GM12878 (cell line): Measurements from ENCODE around the gene PCLAF. TPM values are rescaled to one million over a fixed set of nuclear protein-coding genes. Genes with fewer than 3 reads are reported as not detected.

Experiments used
- ATAC-seq: fragments of 200-7000 bp; cut with Tn5 transposase; 3 replicates; pipeline ENCODE4 v1.9.1; 2020; ENCODE audit warnings: mild to moderate bottlenecking, moderate library complexity
- BruUV-seq: library from RNA; stranded (reverse); fragments of 400-500 nt; replicated peaks from 2 replicates; lab custom pipeline; 2021; lab: Mats Ljungman, UMichigan
- CTCF ChIA-PET: fragments of 300-600 bp; sonication (Branson Sonifier 250); formaldehyde crosslinking; extraction: SDS; loops from one replicate; lab custom pipeline; 2021; ENCODE audit warnings: inconsistent platforms; lab: Yijun Ruan, JAX
- POLR2A ChIA-PET: fragments of 350-600 bp; formaldehyde crosslinking; extraction: SDS; loops from one replicate; lab custom pipeline; 2021; ENCODE audit warnings: inconsistent platforms; lab: Charles Lee
- RAD21 ChIA-PET: fragments of 300-600 bp; sonication (Branson Sonifier 250); formaldehyde crosslinking; loops from one replicate; lab custom pipeline; 2023; ENCODE audit warnings: antibody characterized with exemption; ENCODE audit not compliant: unreplicated experiment; lab: Charles Lee
- SMC1A ChIA-PET: fragments of 300-600 bp; sonication (Branson Sonifier 250); formaldehyde crosslinking; loops from one replicate; lab custom pipeline; 2023; ENCODE audit not compliant: unreplicated experiment, uncharacterized antibody; lab: Charles Lee
- DNase-seq: peaks from one replicate; pipeline ENCODE4 v3.0.0-alpha.2; 2011; ENCODE audit warnings: low read depth, low spot score
- FAIRE-seq: peaks from 3 replicates; lab custom pipeline; 2011; peaks lifted over from hg19 to GRCh38; lab: Jason Lieb, UNC
- H2AFZ ChIP-seq: 2 replicates; pipeline ENCODE4 v1.6.0; 2011; ENCODE audit warnings: low read depth, low read length, control low read depth; ENCODE audit not compliant: control insufficient read depth
- H3K27ac ChIP-seq: 2 replicates; pipeline ENCODE4 v1.5.1; 2011; ENCODE audit warnings: control low read depth; ENCODE audit not compliant: control insufficient read depth, insufficient read depth
- H3K27me3 ChIP-seq, 2 experiments: replicated peaks in 1 of 2; 2 replicates each; pipeline versions ENCODE4 v1.6.0 to v1.6.1; 2011; ENCODE audit warnings: low read length in 1 of 2; ENCODE audit not compliant: control insufficient read depth in 2 of 2, insufficient read depth in 2 of 2
- H3K36me3 ChIP-seq, 2 experiments: 2 replicates each; pipeline ENCODE4 v1.5.1; 2011; ENCODE audit warnings: low read length in 1 of 2; ENCODE audit not compliant: control insufficient read depth in 2 of 2, insufficient read depth in 2 of 2
- H3K4me1 ChIP-seq: 2 replicates; pipeline ENCODE4 v1.6.1; 2011; ENCODE audit warnings: mild to moderate bottlenecking, low read length, moderate library complexity, mixed read lengths; ENCODE audit not compliant: control insufficient read depth, insufficient read depth
- H3K4me2 ChIP-seq: 2 replicates; pipeline ENCODE4 v1.6.0; 2011; ENCODE audit warnings: control low read depth; ENCODE audit not compliant: control insufficient read depth, insufficient read depth
- H3K4me3 ChIP-seq: fragments of 200-600 bp; sonication (generic); 2 replicates; pipeline ENCODE4 v1.5.1; 2016
- H3K79me2 ChIP-seq: 2 replicates; pipeline ENCODE4 v1.6.0; 2011; ENCODE audit warnings: low read length; ENCODE audit not compliant: control insufficient read depth, insufficient read depth
- H3K9ac ChIP-seq: 2 replicates; pipeline ENCODE4 v1.8.0; 2011; ENCODE audit warnings: low read length, control low read depth, mixed read lengths; ENCODE audit not compliant: control insufficient read depth, insufficient read depth
- H3K9me3 ChIP-seq: replicated peaks from 3 replicates; pipeline ENCODE4 v1.5.1; 2011; ENCODE audit warnings: mild to moderate bottlenecking, low read length; ENCODE audit not compliant: control insufficient read depth, insufficient read depth
- H4K20me1 ChIP-seq: 2 replicates; pipeline ENCODE4 v1.6.0; 2011; ENCODE audit not compliant: control insufficient read depth, insufficient read depth
- ATF3 ChIP-seq: IDR thresholded peaks from 2 replicates; pipeline ENCODE4 v1.6.1; 2011; ENCODE audit warnings: low read depth, mild to moderate bottlenecking, low read length, moderate library complexity, borderline replicate concordance; ENCODE audit errors: extremely low read depth
- CBX3 ChIP-seq: fragments of 200-600 bp; sonication (generic); IDR thresholded peaks from 2 replicates; pipeline ENCODE4 v1.6.1; 2016; ENCODE audit warnings: low read depth, borderline replicate concordance
- E2F8 ChIP-seq: fragments of 450-650 bp; IDR thresholded peaks from 2 replicates; pipeline ENCODE4 v1.6.1; 2018; ENCODE audit warnings: mild to moderate bottlenecking, low read depth, moderate library complexity; ENCODE audit not compliant: partially characterized antibody
- HDGF ChIP-seq: fragments of 450-650 bp; IDR thresholded peaks from 2 replicates; pipeline ENCODE4 v1.6.1; 2016; ENCODE audit warnings: antibody characterized with exemption
- IKZF2 ChIP-seq, 2 experiments: fragments of 450-650 bp; IDR thresholded peaks; 2 replicates each; pipeline ENCODE4 v1.6.1; 2017; ENCODE audit warnings: mild to moderate bottlenecking in 2 of 2, moderate library complexity in 2 of 2
- KDM1A ChIP-seq: fragments of 200-600 bp; sonication (generic); IDR thresholded peaks from 2 replicates; pipeline ENCODE4 v1.6.1; 2016; ENCODE audit warnings: borderline replicate concordance
- LARP7 ChIP-seq: fragments of 450-650 bp; IDR thresholded peaks from 2 replicates; pipeline ENCODE4 v1.6.1; 2017; ENCODE audit warnings: mild to moderate bottlenecking
- RB1 ChIP-seq: fragments of 450-650 bp; formaldehyde crosslinking; IDR thresholded peaks from 2 replicates; pipeline ENCODE4 v1.6.1; 2017; ENCODE audit warnings: mild to moderate bottlenecking, borderline replicate concordance
- ZNF24 ChIP-seq: fragments of 450-650 bp; IDR thresholded peaks from 2 replicates; pipeline ENCODE4 v1.6.1; 2017; ENCODE audit warnings: antibody characterized with exemption, mild to moderate bottlenecking
- WGBS: methylation state at CpG from one replicate; pipeline ENCODE4 v1.1.6; 2016; ENCODE audit warnings: low lambda C conversion rate; ENCODE audit not compliant: insufficient replicate concordance, insufficient coverage; ENCODE audit errors: missing lambda C conversion rate; 5-methylcytosine and 5-hydroxymethylcytosine counted together
- in situ Hi-C: fragments of 300-500 bp; cut with MboI; formaldehyde crosslinking; loops from 9 replicates; pipeline ENCODE4 v1.14.3; 2018; ENCODE audit warnings: mixed read lengths
- intact Hi-C: fragments of 100-400 bp; cut with micrococcal nuclease; formaldehyde crosslinking; loops from one replicate; pipeline ENCODE4 v1.14.2; 2022; ENCODE audit not compliant: unreplicated experiment
- polyA plus RNA-seq, 11 experiments: library from polyadenylated mRNA; depleted of rRNA in 4 of 11; unstranded in 6 of 11; stranded (reverse) in 5 of 11; fragments of >200 nt; fragmentation: Nextera tagmentation in 4 of 11; fragmentation: Illumina TruSeq in 1 of 11; extraction: Ambion mirVana in 4 of 11; extraction: Trizol in 1 of 11; gene quantifications; 1 replicate in 1 of 11; 2 replicates in 10 of 11; pipeline versions ENCODE4 v1.2.1 to v1.2.3, GENCODE V29; 2011 to 2016; ENCODE audit warnings: inconsistent platforms in 2 of 11, missing spikeins in 2 of 11, low read depth in 1 of 11
- total RNA-seq, 4 experiments: library from RNA; depleted of rRNA in 3 of 4; stranded (reverse); fragments of >200 nt in 3 of 4; fragmentation: Illumina TruSeq in 1 of 4; extraction: Trizol in 1 of 4; gene quantifications; 2 replicates each; pipeline versions ENCODE4 v1.2.1 to v1.2.3, GENCODE V29; 2013 to 2021

Gene PCLAF
- total and polyA plus RNA-seq, 10 of the 15 experiments (the other 5 are each of a cell fraction or from before 2014, with no cell fraction given), result 79.0 to 627 (median 343) TPM

GRCh38 chr15:64324165-64324877 is 56.9 kb downstream of the PCLAF start:
- ChIA-PET CTCF (no interaction called here), RAD21 (no interaction called here)
- H3K36me3 ChIP-seq, result no peaks in the 10 kb centered on the region; a peak in 1 of 4 replicates
- no peak overlapping the region for H3K9ac ChIP-seq
- H3K27me3 ChIP-seq, result no peaks in the 10 kb centered on the region
- FAIRE-seq, result no peak
- no peak overlapping the region for H3K4me2 ChIP-seq
- in situ Hi-C loops, result no loop called here
- no peak overlapping the region for H3K27ac ChIP-seq
- TF ChIP-seq CBX3 (no peak), RB1 (no peak), LARP7 (no peak), IKZF2 (IDR thresholded peaks at IDR 0.05) (no peak), HDGF (no peak), KDM1A (no peak), ZNF24 (no peak), E2F8 (no peak), ATF3 (no peak)
- TF ChIP-seq, all 136 proteins: peak for 0
- H4K20me1 ChIP-seq, result no peaks in the 10 kb centered on the region
- ChIA-PET POLR2A (interaction anchor here (1.6 kb wide), 1 partner anchor 8 kb away, joined by 5 read pairs; no protein-coding TSS in a partner anchor), SMC1A (interaction anchor here (1.3 to 1.6 kb wide), 3 partner anchors 8 to 135 kb away, joined by 3 to 5 read pairs (median 3); no protein-coding TSS in a partner anchor)
- no peak overlapping the region for H3K4me3 ChIP-seq
- ATAC-seq, result no peak
- peaks cover 3% of the 10 kb centered on the region for H3K79me2 ChIP-seq
- intact Hi-C loops, result no loop called here
- no peaks in the 10 kb centered on the region for H3K9me3 ChIP-seq
- H2AFZ ChIP-seq, result no peak overlapping the region
- DNase-seq, result no peak
- 86% methylated on average over 5 of the region's 5 CpGs for WGBS
- no peaks in the 10 kb centered on the region for H3K4me1 ChIP-seq
- BruUV-seq, result no TSS peak
